Measurements from ENCODE around the gene DNAJC18.

The DNAJC18 gene

GRCh38 chr5:139468421-139468931 lies 29.2 kb upstream of the DNAJC18 start:
- DNase-seq (ENCODE audit: low read depth) = no peak
- no peak for TF ChIP-seq CTCF (IDR thresholded peaks at IDR 0.05; ENCODE audit: insufficient read depth, low read depth, low read length, missing control alignments)
- no peak overlapping the region for H3K4me3 ChIP-seq (ENCODE audit: low read depth, low read length)

GRCh38 chr5:139462586-139463276 lies 23.4 kb upstream of the DNAJC18 start, which contains the start of gene ECSCR:
Gene ECSCR (minus strand): TSS chr5:139462743. CDS start chr5:139462670, 73 bp downstream.
- no peak for DNase-seq (ENCODE audit: low read depth)
- H3K4me3 ChIP-seq (ENCODE audit: low read depth, low read length) = no peak within 1 kb of the TSS
- TF ChIP-seq CTCF (IDR thresholded peaks at IDR 0.05; ENCODE audit: insufficient read depth, low read depth, low read length, missing control alignments) = no peak

GRCh38 chr5:139461698-139462097 lies 22.4 kb upstream of the DNAJC18 start:
- H3K4me3 ChIP-seq (ENCODE audit: low read depth, low read length) = no peak overlapping the region
- TF ChIP-seq CTCF (IDR thresholded peaks at IDR 0.05; ENCODE audit: insufficient read depth, low read depth, low read length, missing control alignments) = no peak
- DNase-seq (ENCODE audit: low read depth) = no peak

- no peak for TF ChIP-seq CTCF (IDR thresholded peaks at IDR 0.05; ENCODE audit: insufficient read depth, low read depth, low read length, missing control alignments)
- no peak overlapping the region for H3K4me3 ChIP-seq (ENCODE audit: low read depth, low read length)
- DNase-seq (ENCODE audit: low read depth) = no peak
Observed at GRCh38 chr5:139461176-139461575, 21.9 kb upstream of the DNAJC18 start.

DNA sequence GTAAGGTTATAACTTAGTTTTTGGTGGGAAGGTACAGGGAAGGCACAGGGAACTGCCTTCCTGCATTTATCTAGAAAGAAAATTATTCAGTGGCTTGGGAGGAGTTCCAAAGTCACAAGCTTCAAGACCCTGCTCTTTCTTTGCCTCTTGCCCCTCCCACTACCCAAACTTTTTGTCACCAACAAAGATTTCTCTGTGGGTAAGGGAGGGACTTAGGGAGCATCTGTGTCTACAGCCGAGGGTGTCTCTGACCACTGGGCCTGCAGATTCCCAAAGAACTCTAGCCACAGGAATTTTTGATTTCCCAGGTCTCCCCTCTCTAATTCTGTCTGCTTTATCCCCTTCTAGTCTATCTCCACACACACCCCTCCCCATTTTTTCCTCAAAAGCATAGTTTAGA lies 21.1 kb upstream of the DNAJC18 start:
- no peak overlapping the region for H3K4me3 ChIP-seq (ENCODE audit: low read depth, low read length)
- no peak for DNase-seq (ENCODE audit: low read depth)
- no peak for TF ChIP-seq CTCF (IDR thresholded peaks at IDR 0.05; ENCODE audit: insufficient read depth, low read depth, low read length, missing control alignments)

GRCh38 chr5:139459451-139459934 lies 20.2 kb upstream of the DNAJC18 start:
- TF ChIP-seq CTCF (IDR thresholded peaks at IDR 0.05; ENCODE audit: insufficient read depth, low read depth, low read length, missing control alignments) = no peak
- DNase-seq (ENCODE audit: low read depth) = peak; percentile 83
- H3K4me3 ChIP-seq (ENCODE audit: low read depth, low read length) = peak overlapping the region; percentile 16
